Transverse colon (tissue), 4 donors: ENCODE measurements around the gene FAM131A. TPM values are rescaled to one million over a fixed set of nuclear protein-coding genes. Genes with fewer than 3 reads are reported as not detected.
A peak's percentile ranks its signal among the peaks of the same experiment; 100 is the strongest.

ENCODE experiments used
- DNase-seq: peaks from one replicate; pipeline ENCODE4 v3.0.0-alpha.2; 2019
- H3K27ac ChIP-seq, 4 donors: fragments of 200-600 bp; sonication (generic); 2 replicates each; pipeline ENCODE4 v1.5.1; 2016 to 2018; ENCODE audit warnings: inconsistent platforms in 4 of 4
- H3K27me3 ChIP-seq: fragments of 200-600 bp; sonication (generic); 2 replicates; pipeline ENCODE4 v1.5.1; 2017; ENCODE audit warnings: inconsistent platforms
- H3K36me3 ChIP-seq, 4 donors: fragments of 200-600 bp; sonication (generic); 2 replicates each; pipeline ENCODE4 v1.5.1; 2017 to 2019; ENCODE audit warnings: inconsistent platforms in 4 of 4
- H3K4me1 ChIP-seq, 4 donors: fragments of 200-600 bp; sonication (generic); 2 replicates each; pipeline ENCODE4 v1.5.1; 2017 to 2020; ENCODE audit warnings: inconsistent platforms in 4 of 4
- H3K4me3 ChIP-seq, 4 donors: fragments of 200-600 bp; sonication (generic); 1 replicate in 1 of 4; 2 replicates in 3 of 4; pipeline versions ENCODE4 v1.5.1 to v1.6.1; 2017 to 2019; ENCODE audit warnings: inconsistent platforms in 4 of 4
- H3K9me3 ChIP-seq, 2 donors: fragments of 200-600 bp; sonication (generic); 2 replicates each; pipeline ENCODE4 v1.5.1; 2017 to 2019; ENCODE audit warnings: inconsistent platforms in 2 of 2
- CTCF ChIP-seq, 5 experiments: fragments of 200-600 bp in 3 of 5; fragments of 450-650 bp in 2 of 5; sonication (generic) in 3 of 5; IDR thresholded peaks; 1 replicate in 2 of 5; 2 replicates in 3 of 5; pipeline ENCODE4 v1.5.1; 2016 to 2017; ENCODE audit warnings: antibody characterized with exemption in 5 of 5, inconsistent platforms in 3 of 5, mild to moderate bottlenecking in 2 of 5, moderate library complexity in 1 of 5
- EP300 ChIP-seq: sonication (generic); formaldehyde crosslinking; IDR thresholded peaks from one replicate; pipeline ENCODE4 v1.6.1; 2017; ENCODE audit warnings: antibody characterized with exemption, low read depth
- POLR2A ChIP-seq: fragments of 450-650 bp; IDR thresholded peaks from one replicate; pipeline ENCODE4 v1.6.1; 2016; ENCODE audit warnings: antibody characterized with exemption, mild to moderate bottlenecking, moderate library complexity
- POLR2AphosphoS5 ChIP-seq, 3 donors: sonication (generic); formaldehyde crosslinking; IDR thresholded peaks; one replicate each; pipeline ENCODE4 v1.6.1; 2016; ENCODE audit warnings: antibody characterized with exemption in 3 of 3
- WGBS, 2 donors: methylation state at CpG; one replicate each; pipeline ENCODE4 v1.1.5; 2018; ENCODE audit warnings: low coverage in 1 of 2; 5-methylcytosine and 5-hydroxymethylcytosine counted together
- in situ Hi-C, 4 donors: fragments of 200-750 bp; cut with MboI; loops; one replicate each; pipeline versions ENCODE4 v1.15.0 to v1.15.1; 2017; ENCODE audit warnings: low sequenced_read_pairs in 3 of 4, low pct_ligation_motif_present in 1 of 4, low pct_unique_long_range_greater_than_20kb in 1 of 4
- intact Hi-C: fragments of 100-400 bp; cut with DNase I; formaldehyde crosslinking; loops from one replicate; pipeline ENCODE4 v1.15.1; 2023; ENCODE audit warnings: low total_unique reads
- total RNA-seq, 4 donors: library from RNA; depleted of rRNA; stranded (reverse); fragments of >200 nt; gene quantifications; one replicate each; pipeline ENCODE4 v1.1.0, GENCODE V29; 2016

The FAM131A gene
- total RNA-seq, 4 donors from 2014 or later = 18.5 to 41.1 (median 28.8) TPM

GRCh38 chr3:184368116-184368515 is 30.7 kb downstream of the FAM131A start:
- in situ Hi-C loops = loop anchor here in 1 of 4 donors (25.0 kb wide), 1 partner anchor 419 kb away; no protein-coding TSS in a partner anchor
- Histone ChIP-seq H3K27me3 (no peaks in the 10 kb centered on the region), H3K4me3 (no peak overlapping the region), H3K27ac (no peak overlapping the region), H3K9me3 (no peaks in the 10 kb centered on the region), H3K36me3 (peaks cover 0 to 10% (median 3%) of the 10 kb centered on the region in 4 donors), H3K4me1 (peaks cover 0 to 19% (median 14%) of the 10 kb centered on the region in 4 donors)
- intact Hi-C loops = loop anchor here (10.0 kb wide), 1 partner anchor 147 kb away; no protein-coding TSS in a partner anchor
- no peak for TF ChIP-seq EP300
- TF ChIP-seq POLR2A = no peak
- TF ChIP-seq CTCF (IDR thresholded peaks at IDR 0.05) = no peak
- no peak for TF ChIP-seq POLR2AphosphoS5 (IDR thresholded peaks at IDR 0.05)
- 75 to 82% methylated on average over 5 to 9 of the region's 9 CpGs for WGBS, 2 donors
- no peak for DNase-seq

- H3K4me1 ChIP-seq = peaks cover 0 to 19% (median 11%) of the 10 kb centered on the region in 4 donors
- H3K27me3 ChIP-seq = no peaks in the 10 kb centered on the region
- H3K4me3 ChIP-seq = no peak overlapping the region
- no peak overlapping the region for H3K27ac ChIP-seq
- H3K36me3 ChIP-seq = peaks cover 0 to 10% (median 3%) of the 10 kb centered on the region in 4 donors
- no peaks in the 10 kb centered on the region for H3K9me3 ChIP-seq
- intact Hi-C loops = loop anchor here (10.0 kb wide), 1 partner anchor 146 kb away; no protein-coding TSS in a partner anchor
- WGBS, 2 donors = 82% methylated on average over 3 of the region's 3 CpGs; no CpG with 5 or more reads in 1 of the 2 donors
- TF ChIP-seq CTCF (IDR thresholded peaks at IDR 0.05) (no peak), POLR2AphosphoS5 (IDR thresholded peaks at IDR 0.05) (no peak), EP300 (no peak), POLR2A (no peak)
- in situ Hi-C loops = loop anchor here in 1 of 4 donors (25.0 kb wide), 1 partner anchor 419 kb away; no protein-coding TSS in a partner anchor
- DNase-seq = no peak
Measured at GRCh38 chr3:184368586-184369183, 31.3 kb downstream of the FAM131A start.

GRCh38 chr3:184371570-184372018 is 34.2 kb downstream of the FAM131A start:
- Histone ChIP-seq H3K4me1 (peaks cover 0 to 7% (median 0%) of the 10 kb centered on the region in 4 donors), H3K36me3 (peaks cover 0 to 6% (median 2%) of the 10 kb centered on the region in 4 donors), H3K27me3 (peaks cover 11% of the 10 kb centered on the region), H3K9me3 (no peaks in the 10 kb centered on the region), H3K27ac (no peak overlapping the region), H3K4me3 (no peak overlapping the region)
- in situ Hi-C loops (loop anchor here in 1 of 4 donors (10.0 to 25.0 kb wide), 2 partner anchors 163 to 416 kb away; no protein-coding TSS in a partner anchor), intact Hi-C loops (loop anchor here (5.0 kb wide), 1 partner anchor 171 kb away; no protein-coding TSS in a partner anchor)
- TF ChIP-seq CTCF (IDR thresholded peaks at IDR 0.05) (peak; percentile 85 to 93 (median 91)), POLR2A (no peak), EP300 (no peak), POLR2AphosphoS5 (IDR thresholded peaks at IDR 0.05) (peak in 1 of 3 donors; percentile 46)
- 37 to 52% methylated on average over 3 to 5 of the region's 5 CpGs for WGBS, 2 donors
- DNase-seq = peak; percentile 78

GRCh38 chr3:184372296-184372821 is 35.0 kb downstream of the FAM131A start:
- TF ChIP-seq POLR2AphosphoS5 (IDR thresholded peaks at IDR 0.05) = no peak
- no peak for TF ChIP-seq CTCF (IDR thresholded peaks at IDR 0.05)
- TF ChIP-seq EP300 = no peak
- no peak for TF ChIP-seq POLR2A
- no peak overlapping the region for H3K27ac ChIP-seq
- H3K4me3 ChIP-seq = no peak overlapping the region
- 58 to 75% methylated on average over 3 to 8 of the region's 8 CpGs for WGBS, 2 donors
- peaks cover 17% of the 10 kb centered on the region for H3K27me3 ChIP-seq
- in situ Hi-C loops = loop anchor here in 1 of 4 donors (10.0 to 25.0 kb wide), 2 partner anchors 162 to 415 kb away; no protein-coding TSS in a partner anchor
- intact Hi-C loops = loop anchor here (5.0 kb wide), 1 partner anchor 170 kb away; no protein-coding TSS in a partner anchor
- H3K9me3 ChIP-seq = no peaks in the 10 kb centered on the region
- no peak for DNase-seq
- H3K4me1 ChIP-seq = peaks cover 0 to 7% (median 0%) of the 10 kb centered on the region in 4 donors
- peaks cover 0 to 6% (median 2%) of the 10 kb centered on the region in 4 donors for H3K36me3 ChIP-seq
